ENCODE measurements around the gene PAX7.

The PAX7 gene

GRCh38 chr1:18711003-18711402, 80.4 kb downstream of the PAX7 start:
- no peak overlapping the region for H3K27ac ChIP-seq
- TF ChIP-seq ZFX (IDR thresholded peaks at IDR 0.05; ENCODE audit: borderline replicate concordance): no peak
- no peak for TF ChIP-seq CTCF (IDR thresholded peaks at IDR 0.05)

GRCh38 chr1:18711536-18712251, 81.0 kb downstream of the PAX7 start:
- TF ChIP-seq ZFX (IDR thresholded peaks at IDR 0.05; ENCODE audit: borderline replicate concordance) (no peak), CTCF (IDR thresholded peaks at IDR 0.05) (no peak)
- no peak overlapping the region for H3K27ac ChIP-seq

GRCh38 chr1:18712252-18712600, 81.6 kb downstream of the PAX7 start:
- no peak overlapping the region for H3K27ac ChIP-seq
- TF ChIP-seq CTCF (IDR thresholded peaks at IDR 0.05) (no peak), ZFX (IDR thresholded peaks at IDR 0.05; ENCODE audit: borderline replicate concordance) (no peak)

- H3K27ac ChIP-seq: no peak overlapping the region
- TF ChIP-seq ZFX (IDR thresholded peaks at IDR 0.05; ENCODE audit: borderline replicate concordance): no peak
- TF ChIP-seq CTCF (IDR thresholded peaks at IDR 0.05): no peak
Observed at GRCh38 chr1:18714404-18715175, 83.9 kb downstream of the PAX7 start.

- H3K27ac ChIP-seq: no peak overlapping the region
- TF ChIP-seq CTCF (IDR thresholded peaks at IDR 0.05): no peak
- no peak for TF ChIP-seq ZFX (IDR thresholded peaks at IDR 0.05; ENCODE audit: borderline replicate concordance)
Observed at GRCh38 chr1:18716112-18716784, 85.6 kb downstream of the PAX7 start.

GRCh38 chr1:18716785-18717678, 86.4 kb downstream of the PAX7 start:
- TF ChIP-seq CTCF (IDR thresholded peaks at IDR 0.05): no peak
- no peak for TF ChIP-seq ZFX (IDR thresholded peaks at IDR 0.05; ENCODE audit: borderline replicate concordance)
- no peak overlapping the region for H3K27ac ChIP-seq
